KBM-7 (cell line): ENCODE measurements around the gene HSBP1L1.
A peak's percentile ranks its signal among the peaks of the same experiment; 100 is the strongest.
"Not testable (repeated sequence)": the region's sequence is repeated elsewhere in the genome, so short reads cannot be mapped to it uniquely, and the experiment has no call there.

Experiments used
- DNase-seq: peaks from one replicate; pipeline ENCODE4 v3.0.0-alpha.2; 2015
- in situ Hi-C: fragments of 300-500 bp; cut with MboI; formaldehyde crosslinking; loops from 2 replicates; pipeline ENCODE4 v1.14.3; 2020; ENCODE audit warnings: low sequenced_read_pairs, low pct_unique_long_range_greater_than_20kb, mixed read lengths

HSBP1L1 gene

DNA sequence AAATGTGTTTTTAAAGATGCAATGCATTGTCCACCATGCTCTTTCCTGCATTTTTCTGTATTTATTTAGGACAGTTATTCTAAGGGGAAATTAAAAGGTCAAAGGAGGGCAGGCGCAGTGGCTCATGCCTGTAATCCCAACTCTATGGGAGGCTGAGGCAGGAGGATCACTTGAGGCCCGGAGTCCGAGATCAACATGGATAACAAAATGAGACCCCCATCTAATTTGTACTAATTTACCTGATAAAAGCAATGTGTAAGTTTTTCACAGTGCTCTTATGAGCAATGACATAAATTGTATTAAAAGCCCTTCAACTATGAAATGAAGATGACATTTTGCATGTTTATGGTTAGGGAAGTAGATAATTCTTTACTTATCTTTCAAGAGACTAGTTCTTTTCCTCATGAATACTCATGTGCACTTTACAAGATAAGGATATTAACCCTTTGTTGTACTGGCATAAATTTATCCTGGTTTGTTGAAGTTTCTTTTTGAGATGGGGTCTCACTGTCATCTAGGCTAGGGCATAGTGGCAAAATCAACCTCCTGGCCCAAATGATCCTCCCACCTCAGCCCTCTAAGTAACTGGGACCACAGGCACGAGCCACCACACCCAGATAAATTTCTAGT lies 9.7 kb downstream of the HSBP1L1 start:
- in situ Hi-C loops = no loop called here
- DNase-seq = no peak

DNA sequence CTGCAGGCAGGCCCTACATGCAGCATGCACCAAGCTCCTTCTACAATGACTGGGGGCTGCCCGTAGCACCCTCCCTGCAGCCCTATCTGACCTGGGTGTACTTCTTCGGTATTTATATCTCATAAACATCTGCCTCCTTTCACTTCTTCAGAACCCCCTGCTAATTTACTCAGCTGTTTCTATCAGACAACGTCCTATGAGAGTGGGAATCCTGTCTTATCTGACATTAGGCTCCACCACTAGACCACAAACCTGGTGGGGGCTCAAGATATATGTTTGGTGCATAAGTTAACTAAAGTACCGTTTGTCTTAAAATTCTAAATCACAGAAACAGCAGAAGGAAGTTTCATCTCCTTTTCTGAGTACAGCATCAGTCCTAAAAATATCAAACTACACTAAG lies 10.6 kb downstream of the HSBP1L1 start:
- no peak for DNase-seq
- in situ Hi-C loops = no loop called here

DNA sequence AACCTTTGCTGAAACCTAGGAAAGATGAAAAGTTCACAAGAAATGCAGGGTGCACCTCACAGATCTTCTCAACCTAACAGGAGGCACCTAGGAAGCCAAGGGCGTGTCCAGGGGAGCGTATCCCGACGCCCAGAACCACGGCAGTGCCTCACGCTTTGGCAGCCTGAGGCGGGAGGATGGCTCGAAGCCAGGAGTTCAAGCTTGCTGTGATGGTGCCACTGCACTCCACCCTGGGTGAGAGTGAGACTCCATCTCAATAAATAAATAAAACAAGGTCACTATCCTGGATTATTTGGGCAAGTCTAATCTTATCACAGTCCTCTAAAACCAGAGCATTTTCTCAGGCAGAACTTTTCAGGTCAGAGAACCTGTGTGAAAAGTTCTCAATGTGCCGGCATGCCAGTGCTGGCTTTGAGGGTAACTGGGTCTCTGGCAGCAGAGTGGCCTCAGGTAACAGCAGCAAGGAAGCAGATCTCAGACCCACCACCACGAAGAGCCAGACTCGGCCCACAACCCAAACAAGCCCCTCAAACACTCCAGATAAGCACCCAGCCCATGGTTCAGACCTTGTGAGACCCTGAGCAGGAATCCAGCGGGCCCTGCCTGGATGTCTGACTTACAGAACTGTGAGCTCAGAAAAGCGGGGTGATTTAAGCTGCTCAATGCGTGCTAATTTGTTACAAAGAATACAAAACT lies 11.7 kb downstream of the HSBP1L1 start:
- DNase-seq = no peak
- in situ Hi-C loops = no loop called here

DNA sequence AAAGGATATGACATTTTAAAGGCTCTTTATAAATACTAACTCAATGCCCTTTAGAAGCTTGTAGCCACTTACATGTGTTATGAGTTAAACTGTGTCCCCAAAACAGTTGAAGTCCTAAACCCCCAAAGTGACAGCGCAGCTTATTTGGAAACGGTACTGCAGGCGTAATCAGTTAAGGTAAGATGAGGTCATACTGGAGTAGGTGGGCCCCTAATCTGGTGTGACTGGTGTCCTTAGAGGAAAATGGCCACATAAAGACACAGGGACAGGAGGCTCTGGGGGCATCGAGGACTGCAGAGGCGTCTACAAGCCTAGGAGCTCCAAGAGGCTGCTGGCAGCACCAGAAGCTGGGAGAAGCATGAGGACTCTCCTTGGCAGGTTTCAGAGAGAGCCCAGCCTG lies 15.4 kb downstream of the HSBP1L1 start:
- DNase-seq = no peak
- in situ Hi-C loops = no loop called here

DNA sequence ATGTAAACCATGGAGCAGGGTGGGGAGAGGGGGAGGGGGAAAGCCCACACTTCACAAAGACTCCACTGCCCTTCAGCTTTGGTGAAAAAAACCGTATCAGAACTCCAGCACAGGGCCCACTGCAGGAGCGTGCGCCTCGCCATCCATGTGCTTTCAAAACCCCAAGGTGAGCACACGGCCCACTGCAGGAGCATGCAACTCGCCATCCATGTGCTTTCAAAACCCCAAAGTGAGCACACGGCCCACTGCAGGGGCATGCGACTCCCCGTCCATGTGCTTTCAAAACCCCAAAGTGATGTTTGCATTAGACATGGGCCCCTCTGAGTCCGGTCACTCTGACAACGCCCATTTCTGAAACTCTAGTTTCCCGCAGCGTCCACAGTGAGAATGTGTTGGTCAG lies 16.1 kb downstream of the HSBP1L1 start:
- no peak for DNase-seq
- in situ Hi-C loops = no loop called here

DNA sequence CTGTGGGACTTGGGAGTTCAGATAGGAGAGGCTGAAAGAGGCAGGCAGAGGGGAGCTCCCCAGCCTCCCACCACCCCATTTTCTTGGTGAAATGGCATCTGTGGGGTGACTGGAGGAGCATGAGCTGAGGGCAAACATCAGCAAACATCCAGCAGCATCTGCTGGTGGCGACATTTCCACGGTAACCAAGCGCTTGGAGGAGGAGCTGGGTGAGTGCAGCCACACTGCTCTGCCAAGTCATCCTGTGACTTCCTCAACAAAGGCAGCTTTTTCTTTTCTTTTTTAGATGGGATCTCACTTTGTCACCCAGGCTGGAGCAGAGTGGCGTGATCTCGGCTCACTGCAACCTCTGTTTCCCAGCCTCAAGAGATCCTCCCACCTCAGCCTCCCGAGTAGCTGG lies 18.3 kb downstream of the HSBP1L1 start:
- in situ Hi-C loops = no loop called here
- peak; percentile 72 for DNase-seq

DNA sequence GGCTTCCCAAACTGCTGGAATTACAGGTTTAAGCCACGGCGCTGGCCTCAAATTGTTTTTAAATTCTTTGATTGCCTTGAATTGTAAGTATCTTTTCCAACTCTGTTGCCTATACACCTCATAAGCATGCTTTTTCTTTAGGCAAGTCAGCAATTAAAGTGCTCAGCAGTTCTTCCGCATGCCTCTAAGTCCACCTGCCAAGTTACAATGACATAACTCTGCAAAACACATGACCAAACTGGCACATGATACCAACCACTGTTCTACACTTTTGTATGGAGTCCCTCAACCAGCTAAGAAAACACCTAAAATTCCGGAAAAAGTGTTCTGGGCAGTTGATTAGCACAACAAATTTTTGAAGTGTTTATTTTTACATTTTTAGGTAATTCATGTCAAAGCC lies 18.8 kb downstream of the HSBP1L1 start:
- no peak for DNase-seq
- in situ Hi-C loops = no loop called here

DNA sequence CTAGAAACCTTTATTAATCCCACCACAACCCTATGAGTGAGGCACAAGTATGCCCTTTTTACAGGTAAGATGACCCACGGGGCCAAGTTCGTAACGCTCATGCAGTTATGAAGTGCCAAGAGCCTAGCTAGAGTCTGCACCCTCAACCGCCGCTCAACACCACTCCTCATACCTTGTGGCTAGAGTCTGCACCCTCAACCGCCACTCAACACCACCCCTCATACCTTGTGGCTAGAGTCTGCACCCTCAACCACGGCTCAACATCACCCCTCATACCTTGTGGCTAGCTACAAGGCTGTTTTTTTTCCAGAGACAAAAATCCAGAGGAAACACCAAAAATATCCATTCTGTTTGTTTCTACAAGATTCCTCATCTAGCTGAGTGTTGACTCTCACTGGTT lies 19.4 kb downstream of the HSBP1L1 start:
- DNase-seq = no peak
- in situ Hi-C loops = no loop called here

DNA sequence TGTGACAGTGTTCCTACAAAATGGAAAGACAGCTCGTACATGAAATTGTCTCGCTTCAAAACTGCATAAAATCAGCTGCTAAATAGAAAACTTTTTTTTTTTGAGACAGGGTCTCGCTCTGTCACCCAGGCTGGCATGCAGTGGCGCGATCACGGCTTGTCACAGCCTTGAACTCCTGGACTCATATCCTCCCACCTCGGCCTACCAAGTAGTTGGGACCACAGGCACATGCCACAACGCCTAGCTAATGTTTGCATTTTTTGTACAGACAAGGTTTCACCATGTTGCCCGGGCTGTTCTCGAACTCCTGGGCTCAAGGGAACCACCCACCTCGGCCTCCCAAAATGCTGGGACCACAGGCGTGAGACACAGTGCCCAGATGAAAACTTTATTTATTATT lies 20.7 kb downstream of the HSBP1L1 start:
- in situ Hi-C loops = no loop called here
- no peak for DNase-seq

DNA sequence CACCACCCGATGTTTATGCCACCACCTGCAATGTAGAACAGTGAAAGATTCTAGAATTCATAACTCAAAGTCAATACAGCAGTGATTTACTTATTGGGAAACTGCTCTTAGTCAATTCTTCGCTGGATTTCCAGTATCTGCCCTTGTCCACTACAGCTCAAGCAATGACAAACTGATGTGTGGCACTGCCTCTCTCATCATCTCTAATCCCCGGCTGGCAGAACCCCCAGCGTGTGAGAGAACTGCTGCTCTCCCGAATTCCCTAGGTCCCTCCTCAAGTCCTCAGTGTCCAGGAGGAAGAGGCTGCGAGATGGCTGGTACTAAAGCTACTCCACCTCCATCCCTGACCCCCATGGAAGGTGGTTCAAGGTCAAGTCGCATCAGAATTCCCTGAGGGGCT lies 22.3 kb downstream of the HSBP1L1 start:
- in situ Hi-C loops = no loop called here
- no peak for DNase-seq

DNA sequence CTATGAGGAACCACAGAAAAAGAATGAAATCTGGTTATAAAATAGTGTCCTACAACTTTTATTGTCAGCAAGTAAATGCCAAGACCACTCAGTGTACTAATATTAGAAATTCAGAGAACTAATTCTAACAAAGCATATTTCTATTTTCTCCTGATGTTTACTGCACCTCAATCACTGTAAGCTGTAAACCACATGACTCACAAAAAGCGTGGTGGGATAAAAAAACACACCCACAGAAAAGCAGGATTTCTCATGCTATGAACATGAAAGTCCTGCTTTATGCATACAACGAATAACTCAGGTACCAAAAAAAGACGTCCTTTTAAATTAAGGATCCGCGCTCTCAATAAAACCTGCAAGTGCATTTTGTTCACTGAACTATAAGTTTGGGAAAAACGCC lies 23.1 kb downstream of the HSBP1L1 start:
- in situ Hi-C loops = no loop called here
- no peak for DNase-seq

DNA sequence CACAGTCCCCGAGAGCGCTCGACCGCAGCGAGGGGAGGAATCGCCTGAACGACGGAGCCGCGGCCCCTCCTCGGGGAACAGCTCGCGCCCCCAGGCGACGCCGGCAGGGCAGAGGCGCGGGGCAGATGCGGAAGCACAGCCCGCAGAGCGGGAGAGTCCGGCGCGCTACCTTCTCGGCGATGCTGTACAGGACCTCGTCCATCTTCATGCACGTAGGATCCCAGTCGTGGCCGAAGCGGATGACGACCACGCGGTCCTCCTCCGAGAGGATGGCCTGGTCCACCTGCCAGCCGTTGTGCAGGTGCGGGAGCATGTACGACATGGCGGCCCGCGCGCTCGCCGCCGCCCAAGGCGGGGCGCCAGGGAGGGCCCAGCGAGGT lies 23.6 kb downstream of the HSBP1L1 start:
- in situ Hi-C loops = no loop called here
- DNase-seq = peak; percentile 70

DNA sequence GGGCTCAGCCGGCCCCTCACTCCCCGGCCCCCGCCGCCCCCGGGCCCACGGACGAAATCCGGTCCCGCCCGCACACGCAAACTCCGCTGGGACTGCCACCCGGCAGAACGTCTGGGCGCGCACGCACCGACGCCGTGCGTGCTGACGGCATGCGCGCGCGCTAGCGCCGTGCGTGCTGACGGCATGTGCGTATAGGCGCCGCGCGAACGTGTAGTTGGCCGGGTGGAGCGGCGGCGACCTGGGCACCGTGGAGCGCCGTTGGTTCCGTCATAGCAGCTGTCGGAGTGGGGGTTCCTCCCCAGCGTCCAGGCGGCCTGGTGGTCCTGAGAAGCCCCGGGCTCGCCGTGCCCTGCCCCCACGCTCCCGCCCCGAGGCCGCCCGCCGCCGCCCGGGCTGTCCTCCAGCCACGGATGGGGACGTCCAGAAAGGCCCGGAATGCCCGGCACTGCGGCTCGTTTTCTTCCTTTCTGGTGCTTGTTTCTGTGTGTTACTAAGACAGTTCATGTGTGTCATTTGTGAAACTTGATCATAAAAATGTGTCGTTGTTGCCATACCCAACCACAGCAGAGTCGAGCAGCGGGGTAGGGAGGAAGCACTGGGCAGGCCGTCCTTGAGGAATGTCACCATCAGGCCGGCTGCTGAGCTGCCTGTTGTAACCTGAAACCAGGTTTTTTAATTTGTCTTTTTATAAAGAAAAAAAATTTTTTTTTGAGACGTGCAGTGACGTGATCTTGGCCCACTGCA lies 24.2 kb downstream of the HSBP1L1 start, which contains the start of gene TXNL4A:
TXNL4A (minus strand) TSS at position 113 of the 744 bp plus-strand sequence. CDS start 171 bp downstream, outside the sequence.
- in situ Hi-C loops = no loop called here
- DNase-seq = peak; percentile 84

DNA sequence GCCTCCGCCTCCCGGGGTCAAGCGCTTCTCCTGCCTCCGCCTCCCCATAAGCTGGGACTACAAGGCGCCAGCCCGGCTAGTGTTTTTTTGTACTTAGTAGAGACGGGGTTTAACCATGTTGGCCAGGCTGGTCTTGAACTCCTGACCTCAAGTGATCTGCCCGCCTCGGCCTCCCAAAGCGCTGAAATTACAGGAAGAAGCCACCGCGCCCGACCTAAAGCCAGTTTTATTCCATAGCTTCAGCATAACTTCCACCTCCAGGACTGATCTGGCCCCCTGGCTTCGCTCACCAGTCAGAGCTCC lies 24.7 kb downstream of the HSBP1L1 start:
- in situ Hi-C loops = no loop called here
- no peak for DNase-seq

DNA sequence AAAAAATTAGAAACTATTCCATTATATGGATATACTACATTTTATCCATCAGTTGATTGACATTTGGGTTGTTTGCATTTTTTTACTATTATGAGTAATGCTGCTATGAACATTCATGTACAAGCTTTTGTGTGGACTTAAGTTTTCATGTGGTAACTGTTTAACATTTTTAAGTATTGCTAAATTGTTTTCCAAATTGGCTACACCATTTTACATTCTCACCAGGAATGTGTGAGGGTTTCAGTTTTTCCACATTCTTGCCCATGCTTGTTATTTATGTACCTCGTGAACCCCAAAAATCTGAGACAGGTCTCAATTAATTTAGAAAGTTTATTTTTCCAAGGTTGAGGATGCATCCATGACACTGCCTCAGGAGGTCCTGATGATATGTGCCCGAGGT lies 27.1 kb downstream of the HSBP1L1 start:
- DNase-seq = no peak
- in situ Hi-C loops = no loop called here

DNA sequence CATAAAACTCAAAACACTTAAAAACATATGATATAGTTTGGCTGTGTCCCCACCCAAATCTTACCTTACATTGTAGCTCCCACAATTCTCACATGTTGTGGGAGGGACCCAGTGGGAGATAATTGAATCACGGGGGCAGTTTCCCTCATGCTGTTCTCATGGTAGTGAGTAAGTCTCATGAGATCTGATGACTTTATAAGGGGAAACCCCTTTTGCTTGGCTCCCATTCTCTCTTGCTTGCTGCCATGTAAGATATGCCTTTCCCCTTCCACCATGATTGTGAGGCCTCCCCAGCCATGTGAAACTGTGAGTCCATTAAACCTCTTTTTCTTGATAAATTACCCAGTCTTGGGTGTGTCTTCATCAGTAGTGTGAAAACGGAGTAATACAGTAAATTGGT lies 35.3 kb downstream of the HSBP1L1 start:
- DNase-seq, in situ Hi-C loops: not testable (repeated sequence)

DNA sequence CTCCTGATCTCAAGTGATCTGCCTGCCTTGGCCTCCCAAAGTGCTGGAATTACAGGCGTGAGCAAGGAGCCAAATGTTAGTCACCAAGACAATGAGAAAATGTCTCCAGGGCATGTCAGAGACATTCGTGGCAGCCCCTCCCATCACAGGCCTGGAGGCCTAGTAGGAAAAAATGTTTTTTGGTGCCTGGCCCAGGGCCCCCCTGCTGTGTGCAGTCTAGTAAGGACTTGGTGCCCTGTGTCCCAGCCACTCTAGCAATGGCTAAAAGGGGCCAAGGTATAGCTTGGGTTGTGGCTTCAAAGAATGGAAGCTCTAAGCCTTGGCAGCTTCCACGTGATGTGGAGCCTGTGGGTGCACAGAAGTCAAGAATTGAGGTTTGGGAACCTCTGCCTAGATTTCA lies 36.4 kb downstream of the HSBP1L1 start:
- no peak for DNase-seq
- in situ Hi-C loops = no loop called here

DNA sequence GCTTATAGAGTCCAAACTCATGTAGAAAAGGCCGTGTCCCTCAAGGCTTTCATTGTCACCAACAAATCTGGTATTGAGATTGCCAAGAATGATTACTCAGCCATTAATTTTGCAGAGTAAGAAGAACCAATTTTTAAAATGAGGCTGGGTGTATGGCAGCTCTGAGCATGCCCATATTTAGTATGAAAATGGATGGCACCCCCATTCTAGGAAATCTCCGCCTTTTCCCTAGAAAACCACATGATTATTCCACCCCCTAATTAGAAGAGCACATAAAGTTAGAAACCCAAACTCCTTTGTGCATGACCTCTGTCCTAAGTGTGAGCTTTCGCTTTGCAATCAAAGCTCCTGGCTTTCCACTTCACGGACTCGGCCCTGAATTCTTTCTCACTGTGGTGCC lies 38.0 kb downstream of the HSBP1L1 start:
- DNase-seq = no peak

DNA sequence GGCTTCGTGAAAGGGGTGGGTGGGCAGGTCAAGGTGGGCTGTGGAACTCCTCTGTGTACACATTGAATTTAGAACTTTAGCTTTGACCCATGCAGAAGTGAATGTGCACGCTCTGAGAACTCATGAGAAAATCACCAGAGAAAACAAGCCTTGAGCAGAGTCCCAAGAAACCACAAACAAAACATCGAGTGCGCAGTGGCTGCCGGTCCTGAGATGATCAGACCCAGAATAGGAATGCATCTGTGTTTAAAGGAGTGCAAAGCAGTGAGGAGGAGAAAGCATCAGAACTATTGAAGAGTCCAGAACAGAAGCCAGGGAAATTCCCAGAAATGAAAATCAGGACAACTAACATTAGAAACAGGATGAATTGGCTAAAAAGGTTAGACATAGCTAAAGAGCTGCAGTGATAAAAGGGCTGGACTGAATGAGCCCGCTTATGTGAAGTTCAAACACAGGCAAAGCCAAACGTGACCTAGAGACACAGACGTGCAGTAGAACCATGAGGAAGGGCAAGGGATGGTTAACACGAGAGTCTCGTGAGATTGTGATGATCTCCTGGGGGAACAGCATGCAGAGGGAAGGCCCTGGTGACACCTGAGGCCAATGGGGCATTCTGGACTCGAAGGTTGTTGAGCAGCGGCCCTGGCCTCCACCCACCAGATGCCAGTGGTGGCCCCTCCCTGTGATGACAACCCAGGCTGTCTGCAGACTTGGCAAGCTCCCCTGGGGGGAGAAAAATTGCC lies 40.3 kb downstream of the HSBP1L1 start:
- no peak for DNase-seq
- in situ Hi-C loops = no loop called here

More for the DNA sequence above, 38.0 kb downstream of the HSBP1L1 start:
- in situ Hi-C loops = no loop called here

DNA sequence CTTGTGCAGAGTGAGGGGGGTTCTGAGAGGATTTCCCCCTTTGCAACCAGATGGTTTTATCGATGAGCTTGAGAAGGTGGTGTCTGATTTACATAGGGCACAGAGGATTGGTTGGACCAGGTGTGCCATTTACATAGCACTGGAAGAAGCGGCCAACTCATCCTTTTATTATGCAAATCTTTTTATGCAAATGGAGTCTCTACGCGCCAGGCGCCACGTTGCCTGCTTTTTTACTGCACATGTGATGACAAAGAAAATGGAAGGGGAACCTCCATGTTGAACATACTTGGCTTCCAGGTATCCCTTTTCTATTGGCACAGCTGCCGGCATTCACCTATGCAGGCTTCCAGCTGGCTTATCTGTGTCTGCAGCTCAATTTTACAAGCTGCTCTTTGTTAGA lies 42.3 kb downstream of the HSBP1L1 start:
- in situ Hi-C loops = no loop called here
- no peak for DNase-seq
